Measurements from ENCODE around the gene SLC48A1. TPM values are rescaled to one million over a fixed set of nuclear protein-coding genes. Genes with fewer than 3 reads are reported as not detected.

SLC48A1 gene
- total RNA-seq, 1 donor from 2014 or later: 19.7 TPM

GRCh38 chr12:47789712-47790489 is 16.9 kb downstream of the SLC48A1 start:
- DNase-seq (ENCODE audit: extremely low spot score, unreplicated experiment): no peak
- Mint-ChIP-seq H3K36me3 (peaks cover 25% of the 10 kb centered on the region), H3K27ac (no peak overlapping the region), H3K9me3 (no peaks in the 10 kb centered on the region), H3K27me3 (no peaks in the 10 kb centered on the region), H3K4me1 (ENCODE audit: unreplicated experiment) (no peaks in the 10 kb centered on the region), H3K4me3 (no peak overlapping the region)
- TF ChIP-seq CTCF (conservative IDR thresholded peaks at IDR 0.05): no peak

DNA sequence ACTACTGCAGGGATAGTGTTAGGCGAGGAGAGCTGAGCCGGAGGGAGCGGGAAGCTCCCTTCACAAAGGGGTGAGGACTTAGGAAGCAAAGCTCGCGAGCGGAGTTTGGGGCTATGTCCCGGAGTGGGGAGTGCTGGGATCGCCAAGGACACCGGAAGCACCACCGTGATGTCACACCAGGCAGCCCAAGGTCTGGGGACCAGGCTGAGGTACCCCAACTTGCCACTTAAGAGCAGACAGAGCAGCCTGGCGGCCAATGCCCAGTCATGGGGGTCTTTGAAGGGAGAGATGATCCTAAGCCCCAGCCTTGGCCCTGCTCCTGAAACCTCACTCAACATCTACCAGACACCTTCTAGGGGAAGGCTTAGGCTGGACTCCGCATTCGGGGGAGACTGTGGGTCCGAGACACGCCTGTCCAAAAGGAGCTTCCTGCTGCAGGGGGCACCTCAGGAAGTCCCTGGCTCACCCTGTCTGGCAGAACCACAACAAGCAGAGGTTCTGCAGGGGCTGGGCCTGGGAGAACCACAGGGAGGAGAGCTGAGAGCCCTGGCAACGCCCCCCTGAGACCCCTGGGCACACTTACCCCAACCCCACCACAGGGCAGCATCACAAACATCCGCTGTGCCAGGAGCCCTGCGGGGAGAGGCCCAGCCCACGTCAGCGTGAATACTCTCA is 17.8 kb downstream of the SLC48A1 start:
- Mint-ChIP-seq H3K9me3 (no peaks in the 10 kb centered on the region), H3K27ac (no peak overlapping the region), H3K36me3 (peaks cover 20% of the 10 kb centered on the region), H3K4me1 (ENCODE audit: unreplicated experiment) (no peaks in the 10 kb centered on the region), H3K4me3 (no peak overlapping the region), H3K27me3 (no peaks in the 10 kb centered on the region)
- TF ChIP-seq CTCF (conservative IDR thresholded peaks at IDR 0.05): no peak
- no peak for DNase-seq (ENCODE audit: extremely low spot score, unreplicated experiment)

- H3K27ac Mint-ChIP-seq: no peak overlapping the region
- H3K4me1 Mint-ChIP-seq (ENCODE audit: unreplicated experiment): no peaks in the 10 kb centered on the region
- no peaks in the 10 kb centered on the region for H3K9me3 Mint-ChIP-seq
- no peak for TF ChIP-seq CTCF (conservative IDR thresholded peaks at IDR 0.05)
- H3K36me3 Mint-ChIP-seq: peaks cover 20% of the 10 kb centered on the region
- H3K27me3 Mint-ChIP-seq: no peaks in the 10 kb centered on the region
- no peak overlapping the region for H3K4me3 Mint-ChIP-seq
- DNase-seq (ENCODE audit: extremely low spot score, unreplicated experiment): no peak
Measured at GRCh38 chr12:47791351-47791746, 18.3 kb downstream of the SLC48A1 start.

GRCh38 chr12:47791874-47792273 is 18.8 kb downstream of the SLC48A1 start:
- H3K9me3 Mint-ChIP-seq: no peaks in the 10 kb centered on the region
- H3K27me3 Mint-ChIP-seq: no peaks in the 10 kb centered on the region
- H3K4me3 Mint-ChIP-seq: no peak overlapping the region
- H3K27ac Mint-ChIP-seq: no peak overlapping the region
- TF ChIP-seq CTCF (conservative IDR thresholded peaks at IDR 0.05): no peak
- no peak for DNase-seq (ENCODE audit: extremely low spot score, unreplicated experiment)
- peaks cover 20% of the 10 kb centered on the region for H3K36me3 Mint-ChIP-seq
- no peaks in the 10 kb centered on the region for H3K4me1 Mint-ChIP-seq (ENCODE audit: unreplicated experiment)

DNA sequence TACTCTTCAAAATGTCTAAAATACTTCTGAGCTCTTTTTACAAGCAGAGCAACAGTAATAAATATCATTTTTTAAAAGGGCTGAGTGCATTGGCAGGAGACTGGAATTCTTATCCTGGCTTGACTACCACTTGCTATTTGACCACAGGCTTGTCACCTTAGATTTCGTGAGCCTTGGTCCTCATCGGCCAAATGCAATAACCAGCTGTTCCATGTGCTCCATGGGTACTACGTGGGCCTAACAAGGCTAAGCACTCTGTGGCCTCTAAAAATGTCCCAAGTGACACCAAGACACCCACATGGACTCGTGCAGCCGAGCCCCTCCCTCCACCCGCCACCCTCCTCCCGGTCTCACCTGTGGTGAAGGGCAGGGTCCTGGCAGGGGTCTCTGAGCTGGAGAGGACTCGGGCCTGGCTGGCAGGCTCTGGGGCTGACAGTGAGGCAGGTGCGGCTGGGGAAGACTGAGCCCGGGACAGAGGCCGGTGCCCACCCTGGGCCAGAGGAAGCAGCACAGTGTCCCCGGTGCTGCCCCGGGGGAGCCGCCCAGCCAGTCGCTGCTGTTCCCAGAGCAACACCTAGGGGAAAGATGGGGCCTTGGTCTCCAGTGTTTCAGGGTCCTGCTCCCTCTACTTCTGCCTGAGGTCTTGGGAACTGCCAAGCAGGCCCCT is 20.1 kb downstream of the SLC48A1 start:
- DNase-seq (ENCODE audit: extremely low spot score, unreplicated experiment): no peak
- Mint-ChIP-seq H3K9me3 (no peaks in the 10 kb centered on the region), H3K4me1 (ENCODE audit: unreplicated experiment) (no peaks in the 10 kb centered on the region), H3K27ac (no peak overlapping the region), H3K27me3 (no peaks in the 10 kb centered on the region), H3K4me3 (no peak overlapping the region), H3K36me3 (peaks cover 16% of the 10 kb centered on the region)
- TF ChIP-seq CTCF (conservative IDR thresholded peaks at IDR 0.05): no peak
